Measurements from ENCODE around the gene TP53INP2. TPM values are rescaled to one million over a fixed set of nuclear protein-coding genes. Genes with fewer than 3 reads are reported as not detected.
"Not testable (repeated sequence)": the region's sequence is repeated elsewhere in the genome, so short reads cannot be mapped to it uniquely, and the experiment has no call there.

The TP53INP2 gene
- total RNA-seq, 1 experiment from 2014 or later, result 3.9 TPM

GRCh38 chr20:34705397-34706301, 1.5 kb downstream of the TP53INP2 start:
- peak; percentile 66 for DNase-seq (ENCODE audit: low read depth)

- DNase-seq (ENCODE audit: low read depth), result no peak
These were observed 2.2 kb downstream of the TP53INP2 start for GRCh38 chr20:34706302-34706875.

- DNase-seq (ENCODE audit: low read depth), result no peak
These were observed 3.0 kb downstream of the TP53INP2 start for GRCh38 chr20:34706912-34707784.

- DNase-seq (ENCODE audit: low read depth), result no peak
These were observed 4.5 kb downstream of the TP53INP2 start for GRCh38 chr20:34708621-34709043.

- peak; percentile 25 for DNase-seq (ENCODE audit: low read depth)
These were observed 5.1 kb downstream of the TP53INP2 start for GRCh38 chr20:34709044-34709830.

- DNase-seq (ENCODE audit: low read depth), result peak; percentile 17
These were observed 5.9 kb downstream of the TP53INP2 start for GRCh38 chr20:34709831-34710567.

- DNase-seq (ENCODE audit: low read depth), result no peak
These were observed 6.4 kb downstream of the TP53INP2 start for GRCh38 chr20:34710568-34710839.

- no peak for DNase-seq (ENCODE audit: low read depth)
These were observed 6.9 kb downstream of the TP53INP2 start for GRCh38 chr20:34710861-34711574.

GRCh38 chr20:34711813-34712430, 7.8 kb downstream of the TP53INP2 start:
- DNase-seq (ENCODE audit: low read depth), result no peak

- no peak for DNase-seq (ENCODE audit: low read depth)
These were observed 8.5 kb downstream of the TP53INP2 start for GRCh38 chr20:34712525-34713192.

GRCh38 chr20:34713194-34713943, 9.2 kb downstream of the TP53INP2 start:
- DNase-seq (ENCODE audit: low read depth), result peak; percentile 99

GRCh38 chr20:34713944-34714515, 9.9 kb downstream of the TP53INP2 start:
- not testable (repeated sequence) for DNase-seq (ENCODE audit: low read depth)

- no peak for DNase-seq (ENCODE audit: low read depth)
These were observed 11.2 kb downstream of the TP53INP2 start for GRCh38 chr20:34715384-34715783.

GRCh38 chr20:34716921-34717229, 12.7 kb downstream of the TP53INP2 start:
- DNase-seq (ENCODE audit: low read depth), result no peak

GRCh38 chr20:34717230-34718095, 13.3 kb downstream of the TP53INP2 start:
- no peak for DNase-seq (ENCODE audit: low read depth)

GRCh38 chr20:34719242-34720017, 15.3 kb downstream of the TP53INP2 start:
- not testable (repeated sequence) for DNase-seq (ENCODE audit: low read depth)

All from LHCN-M2 (cell line).